SJCRH30 (cell line): Measurements from ENCODE around the gene TMEM244. TPM values are rescaled to one million over a fixed set of nuclear protein-coding genes. Genes with fewer than 3 reads are reported as not detected.

Experiments
- DNase-seq, 2 experiments: peaks; one replicate each; pipeline ENCODE4 v3.0.0-alpha.2; 2015 to 2020
- H3K27ac ChIP-seq: fragments of 250-450 bp; sonication (Bioruptor Pico); 2 replicates; pipeline ENCODE4 v1.5.1; 2020; ENCODE audit warnings: mild to moderate bottlenecking, moderate library complexity
- H3K27me3 ChIP-seq: fragments of 250-450 bp; sonication (Bioruptor Pico); 2 replicates; pipeline ENCODE4 v1.5.1; 2020; ENCODE audit warnings: mild to moderate bottlenecking, moderate library complexity
- H3K36me3 ChIP-seq: fragments of 250-450 bp; sonication (Bioruptor Pico); 2 replicates; pipeline ENCODE4 v1.5.1; 2020; ENCODE audit warnings: mild to moderate bottlenecking, moderate library complexity
- H3K4me1 ChIP-seq: fragments of 250-450 bp; sonication (Bioruptor Pico); 2 replicates; pipeline ENCODE4 v1.5.1; 2020; ENCODE audit warnings: mild to moderate bottlenecking, moderate library complexity
- H3K4me3 ChIP-seq: fragments of 250-450 bp; sonication (Bioruptor Pico); 2 replicates; pipeline ENCODE4 v1.5.1; 2020; ENCODE audit warnings: mild to moderate bottlenecking, moderate library complexity
- H3K9me3 ChIP-seq: fragments of 250-450 bp; sonication (Bioruptor Pico); replicated peaks from 2 replicates; pipeline ENCODE4 v1.5.1; 2020; ENCODE audit warnings: mild to moderate bottlenecking, moderate library complexity
- total RNA-seq: library from RNA; depleted of rRNA; stranded (reverse); fragments of >200 nt; shearing (Covaris generic); gene quantifications from 2 replicates; pipeline ENCODE4 v1.2.3, GENCODE V29; 2014; rRNA removed

Gene TMEM244, protein sequence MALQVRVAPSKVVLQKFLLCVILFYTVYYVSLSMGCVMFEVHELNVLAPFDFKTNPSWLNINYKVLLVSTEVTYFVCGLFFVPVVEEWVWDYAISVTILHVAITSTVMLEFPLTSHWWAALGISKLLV
- not detected in 2 replicates for total RNA-seq

GRCh38 chr6:129860908-129861665 is at the start of gene TMEM244:
TSS of gene TMEM244 (minus strand) at chr6:129861315. CDS start at chr6:129861188, 127 bp downstream.
- peak in 1 of 2 experiments; percentile 8 for DNase-seq
- Histone ChIP-seq H3K27me3 (no peaks in the 10 kb centered on the region), H3K36me3 (no peaks in the 10 kb centered on the region), H3K4me1 (peaks cover 15% of the 10 kb centered on the region), H3K9me3 (no peaks in the 10 kb centered on the region), H3K27ac (peak within 1 kb of the TSS; percentile 46), H3K4me3 (peak within 1 kb of the TSS; percentile 56)

DNA sequence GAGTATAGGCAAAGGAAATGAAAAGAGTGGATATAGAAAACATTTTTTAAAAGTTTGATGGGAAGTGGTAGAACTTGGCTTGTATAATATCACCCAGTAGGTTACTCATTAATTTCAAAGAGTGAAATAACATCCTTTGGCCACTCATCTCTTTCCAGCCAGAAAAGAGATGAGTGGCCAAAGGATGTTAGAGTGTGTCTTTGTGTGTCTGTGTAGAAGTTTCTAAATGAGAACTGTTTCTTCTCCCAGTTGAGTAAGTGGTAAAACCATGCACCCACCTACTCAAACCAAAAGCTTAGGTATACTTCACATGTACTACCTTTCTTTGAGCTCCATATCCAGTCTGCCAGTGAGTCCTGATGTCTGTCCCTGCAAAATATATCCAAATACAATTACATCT is 47.7 kb upstream of the TMEM244 start:
- Histone ChIP-seq H3K27me3 (no peaks in the 10 kb centered on the region), H3K36me3 (no peaks in the 10 kb centered on the region), H3K27ac (no peak overlapping the region), H3K4me3 (no peak overlapping the region), H3K4me1 (no peaks in the 10 kb centered on the region), H3K9me3 (no peaks in the 10 kb centered on the region)
- no peak for DNase-seq

DNA sequence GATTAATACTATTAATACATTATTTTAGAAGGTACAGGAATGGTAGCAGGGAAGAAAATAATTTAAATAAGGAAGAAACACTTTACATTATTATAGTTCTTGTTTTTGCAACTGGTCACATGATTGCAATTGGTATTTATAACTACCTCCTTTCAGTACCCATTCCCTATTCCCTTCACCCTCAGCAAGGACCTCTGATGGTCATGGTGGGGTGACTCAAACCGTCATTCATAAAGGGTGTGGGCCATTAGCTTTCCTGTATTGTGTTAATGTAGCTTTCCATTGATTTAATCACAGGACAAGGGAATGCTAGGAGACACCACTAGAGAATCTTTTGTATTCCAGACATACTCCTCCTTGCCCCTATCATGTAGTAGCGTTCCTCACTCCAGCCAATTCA is 47.2 kb upstream of the TMEM244 start:
- Histone ChIP-seq H3K9me3 (no peaks in the 10 kb centered on the region), H3K36me3 (no peaks in the 10 kb centered on the region), H3K4me3 (no peak overlapping the region), H3K27ac (no peak overlapping the region), H3K4me1 (no peaks in the 10 kb centered on the region), H3K27me3 (no peaks in the 10 kb centered on the region)
- no peak for DNase-seq

- H3K4me3 ChIP-seq, result no peak overlapping the region
- DNase-seq, result no peak
- H3K36me3 ChIP-seq, result no peaks in the 10 kb centered on the region
- H3K9me3 ChIP-seq, result 0 out of 2 replicates have a peak, but pooled peaks cover 3% of the 10 kb centered on the region
- H3K27me3 ChIP-seq, result no peaks in the 10 kb centered on the region
- no peaks in the 10 kb centered on the region for H3K4me1 ChIP-seq
- no peak overlapping the region for H3K27ac ChIP-seq
Observed at GRCh38 chr6:129906515-129907077, 45.5 kb upstream of the TMEM244 start.

DNA sequence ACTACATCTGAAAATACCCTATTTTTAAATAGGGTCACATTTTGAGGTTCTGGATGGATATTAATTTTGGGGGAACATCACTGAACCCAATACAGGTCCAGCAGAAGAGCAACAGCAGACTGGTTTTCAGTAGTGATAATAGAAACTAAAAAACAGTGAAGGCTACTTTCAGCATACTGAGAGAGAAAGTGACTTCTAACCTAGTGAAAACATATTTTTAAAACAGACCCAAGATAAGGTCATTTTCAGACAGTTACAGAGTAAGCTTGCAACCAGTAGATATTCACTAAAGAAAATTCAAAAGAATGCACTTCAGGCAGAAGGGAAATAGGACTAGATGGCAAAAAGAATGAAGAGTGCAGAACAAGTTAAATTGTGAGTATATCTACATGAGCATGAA is 42.0 kb upstream of the TMEM244 start:
- H3K27ac ChIP-seq, result no peak overlapping the region
- no peaks in the 10 kb centered on the region for H3K36me3 ChIP-seq
- no peaks in the 10 kb centered on the region for H3K4me1 ChIP-seq
- no peak overlapping the region for H3K4me3 ChIP-seq
- 0 out of 2 replicates have a peak, but pooled peaks cover 3% of the 10 kb centered on the region for H3K9me3 ChIP-seq
- no peak for DNase-seq
- no peaks in the 10 kb centered on the region for H3K27me3 ChIP-seq

DNA sequence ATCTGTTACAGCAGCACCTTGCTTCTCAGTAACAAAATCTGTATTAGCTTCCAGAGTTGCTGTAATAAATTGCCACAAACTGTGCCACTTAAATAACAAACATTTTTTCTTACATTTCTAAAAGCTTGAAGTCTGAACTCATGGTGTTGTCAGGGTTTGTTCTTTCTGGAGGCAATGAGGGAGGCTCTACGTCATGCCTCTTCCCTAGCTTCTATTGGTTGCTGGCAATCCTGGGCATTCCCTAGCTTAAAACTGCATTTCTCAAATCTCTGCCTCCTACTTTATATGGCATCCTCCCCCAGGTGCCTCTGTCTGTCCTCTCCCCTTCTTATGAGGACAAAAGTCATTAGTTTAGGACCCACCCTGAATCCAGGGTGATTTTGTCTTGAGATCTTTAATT is 41.6 kb upstream of the TMEM244 start:
- DNase-seq, result no peak
- Histone ChIP-seq H3K4me1 (no peaks in the 10 kb centered on the region), H3K36me3 (no peaks in the 10 kb centered on the region), H3K27ac (no peak overlapping the region), H3K27me3 (no peaks in the 10 kb centered on the region), H3K4me3 (no peak overlapping the region), H3K9me3 (0 out of 2 replicates have a peak, but pooled peaks cover 3% of the 10 kb centered on the region)

GRCh38 chr6:129901910-129902309 is 40.8 kb upstream of the TMEM244 start:
- DNase-seq, result no peak
- H3K27me3 ChIP-seq, result no peaks in the 10 kb centered on the region

GRCh38 chr6:129895692-129896091 is 34.6 kb upstream of the TMEM244 start:
- H3K4me3 ChIP-seq, result no peak overlapping the region
- no peak for DNase-seq
- H3K27ac ChIP-seq, result no peak overlapping the region
- no peaks in the 10 kb centered on the region for H3K36me3 ChIP-seq
- H3K27me3 ChIP-seq, result no peaks in the 10 kb centered on the region
- H3K9me3 ChIP-seq, result no peaks in the 10 kb centered on the region
- no peaks in the 10 kb centered on the region for H3K4me1 ChIP-seq

More at GRCh38 chr6:129901910-129902309, 40.8 kb upstream of the TMEM244 start:
- Histone ChIP-seq H3K36me3 (no peaks in the 10 kb centered on the region), H3K4me3 (no peak overlapping the region), H3K4me1 (no peaks in the 10 kb centered on the region), H3K27ac (no peak overlapping the region), H3K9me3 (0 out of 2 replicates have a peak, but pooled peaks cover 3% of the 10 kb centered on the region)

- Histone ChIP-seq H3K4me3 (no peak overlapping the region), H3K27ac (no peak overlapping the region), H3K9me3 (no peaks in the 10 kb centered on the region), H3K27me3 (no peaks in the 10 kb centered on the region), H3K4me1 (peaks cover 4% of the 10 kb centered on the region; the same call in 1 of the 2 replicates), H3K36me3 (no peaks in the 10 kb centered on the region)
- DNase-seq, result no peak
Observed at GRCh38 chr6:129894921-129895320, 33.8 kb upstream of the TMEM244 start.

GRCh38 chr6:129893640-129894039 is 32.5 kb upstream of the TMEM244 start:
- Histone ChIP-seq H3K4me1 (peaks cover 12% of the 10 kb centered on the region; the same call in 1 of the 2 replicates), H3K27me3 (no peaks in the 10 kb centered on the region), H3K27ac (no peak overlapping the region), H3K4me3 (no peak overlapping the region), H3K9me3 (no peaks in the 10 kb centered on the region), H3K36me3 (no peaks in the 10 kb centered on the region)
- peak in 1 of 2 experiments; percentile 11 for DNase-seq

GRCh38 chr6:129890701-129891100 is 29.6 kb upstream of the TMEM244 start:
- Histone ChIP-seq H3K27ac (no peak overlapping the region), H3K4me1 (peaks cover 12% of the 10 kb centered on the region; the same call in 1 of the 2 replicates), H3K36me3 (no peaks in the 10 kb centered on the region), H3K4me3 (no peak overlapping the region), H3K27me3 (no peaks in the 10 kb centered on the region), H3K9me3 (no peaks in the 10 kb centered on the region)
- no peak for DNase-seq

DNA sequence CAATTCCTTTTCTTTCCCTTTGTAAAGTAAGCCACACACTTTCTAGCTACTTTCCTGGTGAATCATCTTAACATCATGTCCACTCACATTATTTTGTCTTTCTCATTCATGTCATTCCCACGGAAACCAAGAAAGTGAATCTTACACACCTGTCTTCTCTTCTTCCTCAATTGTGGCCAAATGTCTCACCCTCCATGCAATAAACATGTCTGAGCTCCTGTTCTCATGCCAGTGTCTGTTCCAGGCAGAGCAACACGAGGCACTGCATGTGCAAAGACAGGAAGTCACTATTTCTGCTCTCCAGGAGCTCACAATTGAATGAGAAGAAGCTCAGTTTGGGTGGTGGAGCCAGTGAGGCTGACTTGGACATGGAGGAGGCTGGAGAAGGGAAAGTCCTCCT is 29.0 kb upstream of the TMEM244 start:
- Histone ChIP-seq H3K4me3 (no peak overlapping the region), H3K9me3 (no peaks in the 10 kb centered on the region), H3K27me3 (no peaks in the 10 kb centered on the region), H3K27ac (no peak overlapping the region), H3K4me1 (peaks cover 12% of the 10 kb centered on the region; the same call in 1 of the 2 replicates), H3K36me3 (no peaks in the 10 kb centered on the region)
- peak in 1 of 2 experiments; percentile 11 for DNase-seq

DNA sequence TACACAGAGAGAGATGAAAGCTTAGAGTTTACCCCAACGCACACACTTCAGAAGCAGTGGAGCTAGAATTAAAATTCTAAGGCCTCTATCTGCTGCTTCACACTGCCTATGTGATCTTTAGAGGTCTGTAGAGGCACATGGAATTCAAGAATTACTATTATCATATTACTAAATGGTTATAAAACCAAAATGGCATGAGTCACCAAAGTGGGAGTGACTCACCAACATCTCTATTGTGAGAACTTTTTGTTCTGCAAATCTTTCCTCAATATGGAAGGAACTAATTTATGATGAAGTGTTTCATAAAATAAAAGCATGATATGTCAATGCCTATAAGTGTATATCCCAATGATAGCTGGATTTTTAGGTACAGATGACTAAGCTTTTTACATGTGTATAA is 28.5 kb upstream of the TMEM244 start:
- no peak overlapping the region for H3K4me3 ChIP-seq
- DNase-seq, result peak; percentile 4 to 25

DNA sequence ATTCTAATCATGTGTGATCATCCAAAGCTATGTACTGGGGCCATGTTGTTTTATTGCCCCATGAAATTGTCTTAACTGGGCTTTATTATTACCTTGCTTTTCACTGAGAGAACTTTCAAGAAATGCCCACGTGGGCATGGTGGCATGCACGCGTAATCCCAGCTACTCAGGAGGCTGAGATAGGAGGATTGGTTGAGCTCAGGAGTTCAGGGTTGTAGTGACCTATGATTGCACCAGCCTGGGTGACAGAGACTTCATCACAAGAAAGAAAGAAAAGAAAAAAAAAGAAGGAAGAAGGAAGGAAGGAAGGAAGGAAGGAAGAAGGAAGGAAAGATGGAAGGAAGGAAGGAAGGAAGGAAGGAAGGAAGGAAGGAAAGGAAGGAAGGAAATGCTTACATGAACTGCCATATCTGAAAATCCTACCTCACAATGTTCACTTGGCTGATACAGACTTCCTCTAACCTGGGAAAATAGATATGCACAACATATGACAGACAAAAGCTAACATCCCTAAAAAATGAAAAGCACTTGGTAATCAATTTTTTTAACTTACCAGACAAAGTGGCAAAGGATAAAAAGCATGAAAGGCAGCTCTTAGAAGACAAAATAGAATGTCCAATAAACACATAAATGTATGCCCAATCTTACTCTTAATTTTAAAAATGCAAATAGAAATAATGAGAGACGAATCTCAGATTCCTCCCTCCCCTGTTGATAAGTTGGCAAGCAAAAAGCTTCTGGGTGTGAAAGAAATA is 25.5 kb upstream of the TMEM244 start:
- H3K4me3 ChIP-seq, result no peak overlapping the region
- H3K9me3 ChIP-seq, result 0 out of 2 replicates have a peak, but pooled peaks cover 3% of the 10 kb centered on the region
- H3K4me1 ChIP-seq, result peaks cover 20% of the 10 kb centered on the region
- DNase-seq, result no peak
- H3K27me3 ChIP-seq, result no peaks in the 10 kb centered on the region
- no peaks in the 10 kb centered on the region for H3K36me3 ChIP-seq
- no peak overlapping the region for H3K27ac ChIP-seq

More for the DNA sequence above, 28.5 kb upstream of the TMEM244 start:
- H3K36me3 ChIP-seq, result no peaks in the 10 kb centered on the region
- H3K4me1 ChIP-seq, result peaks cover 13% of the 10 kb centered on the region
- H3K27ac ChIP-seq, result no peak overlapping the region
- no peaks in the 10 kb centered on the region for H3K9me3 ChIP-seq
- H3K27me3 ChIP-seq, result no peaks in the 10 kb centered on the region
